ENCODE results near the gene ADM.

Gene ADM

DNA sequence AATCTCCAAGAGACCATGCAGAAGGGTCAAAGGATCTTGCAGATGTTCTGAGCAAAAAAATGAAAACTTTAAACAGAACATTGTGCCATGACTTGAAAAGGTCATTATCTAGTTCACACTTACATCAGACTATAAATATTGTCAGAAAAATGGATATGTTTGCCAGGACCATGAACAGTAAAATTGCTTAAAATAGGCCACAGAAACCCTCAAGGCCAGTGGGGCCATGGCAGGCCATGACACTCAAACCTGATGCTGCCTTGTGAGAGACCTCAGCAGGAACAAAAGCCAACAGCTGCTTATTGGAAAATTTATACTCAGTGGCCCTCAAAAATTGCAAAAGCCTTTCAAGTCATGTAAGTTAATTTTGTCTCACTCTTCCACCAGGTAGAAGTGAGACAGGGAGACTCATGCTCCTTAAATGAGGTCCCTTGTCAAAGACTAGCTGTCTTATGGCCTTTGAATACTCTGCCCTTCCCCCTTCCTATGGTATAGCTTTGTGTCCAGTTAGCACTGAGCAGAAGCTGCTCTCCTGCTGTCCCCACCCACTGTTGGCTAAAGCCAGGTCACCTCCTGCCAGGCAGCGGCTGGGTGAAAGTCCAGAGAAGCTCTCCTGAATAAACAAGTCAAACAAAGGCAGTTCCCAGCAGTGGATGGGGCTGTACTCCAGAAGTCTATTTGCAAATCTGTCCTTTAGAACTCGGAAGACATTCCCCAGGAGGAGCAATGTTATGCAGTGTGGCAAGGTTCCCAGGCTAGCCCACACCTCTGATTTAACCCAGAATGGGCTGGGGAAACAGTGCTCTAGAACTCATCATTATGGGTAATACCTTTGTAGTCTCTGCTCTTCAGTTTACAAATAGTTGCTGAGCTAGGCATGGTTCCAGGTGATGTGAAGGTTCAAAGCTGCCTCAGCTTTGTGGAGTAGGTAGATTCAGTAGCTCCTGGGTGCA is 21.4 kb downstream of the ADM start:
- Histone ChIP-seq H2AFZ (ENCODE audit: low read depth, low read length, severe bottlenecking) (no peak overlapping the region), H3K4me2 (ENCODE audit: low read depth, low read length, poor library complexity, severe bottlenecking) (no peak overlapping the region)

DNA sequence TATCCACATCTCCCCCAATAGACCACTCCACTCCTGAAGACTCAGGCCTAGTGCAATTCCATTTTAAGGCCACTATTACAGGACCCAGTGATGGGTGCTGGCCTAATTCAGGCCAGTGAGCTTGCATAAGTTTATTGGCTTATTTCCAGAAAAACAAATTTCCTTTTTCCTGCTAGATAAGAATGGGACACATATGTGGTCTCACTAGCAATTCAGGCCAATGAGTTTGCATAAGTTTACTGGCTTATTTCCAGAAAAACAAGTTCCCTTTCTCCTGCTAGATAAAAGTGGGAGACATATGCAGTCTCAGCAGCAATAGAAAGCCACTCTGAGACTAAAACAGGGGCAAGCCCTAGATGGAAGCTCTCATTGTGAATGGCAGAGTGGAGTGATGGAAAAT is 22.4 kb downstream of the ADM start:
- H3K4me3 ChIP-seq (ENCODE audit: insufficient read depth, low read length, poor library complexity, severe bottlenecking), result no peak overlapping the region
- TF ChIP-seq, protein P1, sequence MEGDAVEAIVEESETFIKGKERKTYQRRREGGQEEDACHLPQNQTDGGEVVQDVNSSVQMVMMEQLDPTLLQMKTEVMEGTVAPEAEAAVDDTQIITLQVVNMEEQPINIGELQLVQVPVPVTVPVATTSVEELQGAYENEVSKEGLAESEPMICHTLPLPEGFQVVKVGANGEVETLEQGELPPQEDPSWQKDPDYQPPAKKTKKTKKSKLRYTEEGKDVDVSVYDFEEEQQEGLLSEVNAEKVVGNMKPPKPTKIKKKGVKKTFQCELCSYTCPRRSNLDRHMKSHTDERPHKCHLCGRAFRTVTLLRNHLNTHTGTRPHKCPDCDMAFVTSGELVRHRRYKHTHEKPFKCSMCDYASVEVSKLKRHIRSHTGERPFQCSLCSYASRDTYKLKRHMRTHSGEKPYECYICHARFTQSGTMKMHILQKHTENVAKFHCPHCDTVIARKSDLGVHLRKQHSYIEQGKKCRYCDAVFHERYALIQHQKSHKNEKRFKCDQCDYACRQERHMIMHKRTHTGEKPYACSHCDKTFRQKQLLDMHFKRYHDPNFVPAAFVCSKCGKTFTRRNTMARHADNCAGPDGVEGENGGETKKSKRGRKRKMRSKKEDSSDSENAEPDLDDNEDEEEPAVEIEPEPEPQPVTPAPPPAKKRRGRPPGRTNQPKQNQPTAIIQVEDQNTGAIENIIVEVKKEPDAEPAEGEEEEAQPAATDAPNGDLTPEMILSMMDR (IDR thresholded peaks at IDR 0.05; ENCODE audit: insufficient read depth, low read length, poor library complexity, severe bottlenecking), result no peak
- no peak overlapping the region for H3K9ac ChIP-seq (ENCODE audit: low read length)
- H3F3A ChIP-seq (ENCODE audit: insufficient read depth), result no peaks in the 10 kb centered on the region
- no peaks in the 10 kb centered on the region for H3K36me3 ChIP-seq (ENCODE audit: low read length)
- H2AFZ ChIP-seq (ENCODE audit: low read depth, low read length, severe bottlenecking), result no peak overlapping the region
- H3K27ac ChIP-seq (ENCODE audit: low read depth, low read length), result no peak overlapping the region
- no peaks in the 10 kb centered on the region for H3K27me3 ChIP-seq (ENCODE audit: low read length)
- no peak overlapping the region for H3K4me2 ChIP-seq (ENCODE audit: low read depth, low read length, poor library complexity, severe bottlenecking)
- H3K9me2 ChIP-seq (replicated peaks; ENCODE audit: insufficient read depth, low read length), result no peaks in the 10 kb centered on the region
- H3K79me2 ChIP-seq (ENCODE audit: insufficient read depth, low read length), result no peaks in the 10 kb centered on the region
- H4K20me1 ChIP-seq (ENCODE audit: low read depth, low read length), result no peaks in the 10 kb centered on the region
- no peaks in the 10 kb centered on the region for H3K9me3 ChIP-seq (ENCODE audit: insufficient read depth, low read length)

More for the DNA sequence above, 21.4 kb downstream of the ADM start:
- Histone ChIP-seq H3K9ac (ENCODE audit: low read length) (no peak overlapping the region), H3K9me2 (replicated peaks; ENCODE audit: insufficient read depth, low read length) (no peaks in the 10 kb centered on the region), H3K9me3 (ENCODE audit: insufficient read depth, low read length) (no peaks in the 10 kb centered on the region), H3K4me3 (ENCODE audit: insufficient read depth, low read length, poor library complexity, severe bottlenecking) (no peak overlapping the region), H3K27ac (ENCODE audit: low read depth, low read length) (no peak overlapping the region), H3K36me3 (ENCODE audit: low read length) (no peaks in the 10 kb centered on the region), H3K27me3 (ENCODE audit: low read length) (no peaks in the 10 kb centered on the region), H4K20me1 (ENCODE audit: low read depth, low read length) (no peaks in the 10 kb centered on the region), H3F3A (ENCODE audit: insufficient read depth) (no peaks in the 10 kb centered on the region), H3K79me2 (ENCODE audit: insufficient read depth, low read length) (no peaks in the 10 kb centered on the region)
- TF ChIP-seq, protein P1 (IDR thresholded peaks at IDR 0.05; ENCODE audit: insufficient read depth, low read length, poor library complexity, severe bottlenecking), result no peak
- no peak for TF ChIP-seq EZH2phosphoT487 (conservative IDR thresholded peaks at IDR 0.05; ENCODE audit: low read length)

DNA sequence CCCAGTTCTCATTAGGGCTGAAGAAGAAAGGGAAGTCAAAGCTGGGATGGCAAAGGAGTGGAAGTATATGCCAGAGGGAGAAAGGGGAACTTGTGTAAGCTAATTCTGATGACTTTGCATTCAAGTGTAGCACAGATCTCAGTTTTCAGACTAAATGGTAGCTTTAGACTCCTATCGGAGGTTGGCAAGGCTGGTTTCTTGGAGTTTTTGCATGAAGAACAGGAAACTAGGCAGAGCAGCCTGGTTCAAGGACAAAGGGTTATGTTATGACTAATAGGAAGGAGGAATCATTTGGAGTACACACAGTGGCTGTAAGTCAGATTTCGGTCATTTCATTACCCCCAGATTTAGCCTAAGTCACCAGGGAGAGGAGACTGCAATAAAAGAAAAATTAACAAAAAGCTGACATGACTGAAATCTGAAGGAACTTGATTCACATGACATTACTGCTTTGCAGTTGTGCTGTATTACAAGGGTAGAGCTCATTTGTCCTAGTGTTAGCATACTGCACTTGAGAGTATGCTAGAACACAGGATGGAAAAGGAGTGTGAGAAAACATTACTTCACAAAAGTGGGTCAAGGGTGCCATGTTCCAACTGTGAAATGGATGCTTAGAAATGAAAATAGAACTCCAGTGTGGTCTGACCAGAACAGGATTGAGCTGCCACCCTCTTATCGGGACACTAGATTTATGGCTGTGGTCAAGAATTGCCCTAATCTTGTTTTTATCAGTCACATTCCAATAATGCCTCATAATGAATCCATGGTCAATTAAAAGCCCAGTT is 23.6 kb downstream of the ADM start:
- Histone ChIP-seq H3K9me2 (replicated peaks; ENCODE audit: insufficient read depth, low read length) (no peaks in the 10 kb centered on the region), H4K20me1 (ENCODE audit: low read depth, low read length) (no peaks in the 10 kb centered on the region), H2AFZ (ENCODE audit: low read depth, low read length, severe bottlenecking) (no peak overlapping the region), H3K36me3 (ENCODE audit: low read length) (no peaks in the 10 kb centered on the region), H3F3A (ENCODE audit: insufficient read depth) (no peaks in the 10 kb centered on the region), H3K27me3 (ENCODE audit: low read length) (no peaks in the 10 kb centered on the region), H3K4me2 (ENCODE audit: low read depth, low read length, poor library complexity, severe bottlenecking) (no peak overlapping the region), H3K4me3 (ENCODE audit: insufficient read depth, low read length, poor library complexity, severe bottlenecking) (no peak overlapping the region), H3K79me2 (ENCODE audit: insufficient read depth, low read length) (no peaks in the 10 kb centered on the region), H3K9me3 (ENCODE audit: insufficient read depth, low read length) (no peaks in the 10 kb centered on the region), H3K9ac (ENCODE audit: low read length) (no peak overlapping the region), H3K27ac (ENCODE audit: low read depth, low read length) (no peak overlapping the region)
- TF ChIP-seq, protein P1 (IDR thresholded peaks at IDR 0.05; ENCODE audit: insufficient read depth, low read length, poor library complexity, severe bottlenecking), result no peak
- no peak for TF ChIP-seq EZH2phosphoT487 (conservative IDR thresholded peaks at IDR 0.05; ENCODE audit: low read length)

All from SU-DHL-6 (cell line).